HG02840 (cell line): ENCODE measurements around the gene IST1.
"Not testable (repeated sequence)": the region's sequence is repeated elsewhere in the genome, so short reads cannot be mapped to it uniquely, and the experiment has no call there.

ENCODE experiments used
- ATAC-seq: cut with Tn5 transposase; IDR thresholded peaks from one replicate; pipeline ENCODE4 v1.9.1; 2021; ENCODE audit warnings: mild to moderate bottlenecking, moderate library complexity, moderate number of reproducible peaks; ENCODE audit not compliant: unreplicated experiment, low FRiP score

IST1 gene

GRCh38 chr16:71878911-71879310 lies 16.4 kb upstream of the IST1 start:
- ATAC-seq = no peak

GRCh38 chr16:71880176-71880575 lies 15.2 kb upstream of the IST1 start:
- no peak for ATAC-seq

- peak; percentile 46 for ATAC-seq
Observed at GRCh38 chr16:71882505-71883167, 12.7 kb upstream of the IST1 start.

- peak; percentile 50 for ATAC-seq
Observed at GRCh38 chr16:71883168-71883848, 12.0 kb upstream of the IST1 start.

- ATAC-seq = peak; percentile 36
Observed at GRCh38 chr16:71883849-71884638, 11.3 kb upstream of the IST1 start, which contains the start of gene ZNF821. Gene ZNF821 (minus strand): TSS chr16:71884182. CDS start chr16:71879946, 4,236 bp downstream.

- ATAC-seq = no peak
Observed at GRCh38 chr16:71885261-71885650, 10.1 kb upstream of the IST1 start.

GRCh38 chr16:71889147-71889546 lies 6.2 kb upstream of the IST1 start:
- no peak for ATAC-seq

- no peak for ATAC-seq
Observed at GRCh38 chr16:71893888-71894228, 1.5 kb upstream of the IST1 start.

GRCh38 chr16:71894229-71894920 lies 956 bp upstream of the IST1 start:
- peak; percentile 10 for ATAC-seq

GRCh38 chr16:71895679-71896365 lies 491 bp downstream of the IST1 start:
- ATAC-seq = peak; percentile 21

GRCh38 chr16:71896764-71897368 lies 1.5 kb downstream of the IST1 start:
- ATAC-seq = no peak

GRCh38 chr16:71899171-71899570 lies 3.8 kb downstream of the IST1 start:
- no peak for ATAC-seq

GRCh38 chr16:71902656-71903365 lies 7.5 kb downstream of the IST1 start:
- ATAC-seq = no peak

GRCh38 chr16:71903608-71904007 lies 8.3 kb downstream of the IST1 start:
- ATAC-seq = no peak

- no peak for ATAC-seq
Observed at GRCh38 chr16:71904239-71904638, 8.9 kb downstream of the IST1 start.

GRCh38 chr16:71905765-71906164 lies 10.4 kb downstream of the IST1 start:
- ATAC-seq = not testable (repeated sequence)

GRCh38 chr16:71911121-71911520 lies 15.8 kb downstream of the IST1 start:
- ATAC-seq = no peak

GRCh38 chr16:71912534-71913275 lies 17.4 kb downstream of the IST1 start:
- no peak for ATAC-seq

- ATAC-seq = no peak
Observed at GRCh38 chr16:71914802-71915201, 19.5 kb downstream of the IST1 start.
